ENCODE data around the gene JMJD4.

DNA sequence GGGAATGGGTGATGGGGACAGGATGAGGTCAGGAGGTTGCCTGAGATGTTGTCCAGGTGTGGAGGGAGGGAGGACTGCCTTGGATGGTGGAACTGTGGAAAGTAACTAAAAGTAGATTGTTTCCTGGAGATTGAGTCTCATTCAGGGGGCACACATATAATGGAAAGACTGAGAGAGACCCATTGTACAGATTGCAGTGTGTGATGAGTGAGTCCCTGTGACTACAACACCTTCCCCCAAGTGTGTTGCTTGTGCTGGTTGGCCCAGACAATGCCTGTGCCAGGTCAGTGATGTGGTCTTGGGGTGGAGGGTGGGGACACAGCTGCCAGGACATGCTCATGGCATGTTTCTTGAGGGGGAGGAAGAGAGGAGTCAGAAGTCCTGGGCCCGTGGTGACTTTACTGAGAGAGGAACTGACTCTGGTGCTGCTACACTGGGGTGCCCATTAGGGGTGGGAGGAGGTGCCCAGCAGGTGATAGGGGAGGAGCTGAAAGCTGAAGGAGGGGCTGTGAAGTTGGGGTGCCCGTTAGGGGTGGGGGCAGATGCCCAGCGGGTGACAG lies 5.4 kb upstream of the JMJD4 start:
- TF ChIP-seq, protein P1, sequence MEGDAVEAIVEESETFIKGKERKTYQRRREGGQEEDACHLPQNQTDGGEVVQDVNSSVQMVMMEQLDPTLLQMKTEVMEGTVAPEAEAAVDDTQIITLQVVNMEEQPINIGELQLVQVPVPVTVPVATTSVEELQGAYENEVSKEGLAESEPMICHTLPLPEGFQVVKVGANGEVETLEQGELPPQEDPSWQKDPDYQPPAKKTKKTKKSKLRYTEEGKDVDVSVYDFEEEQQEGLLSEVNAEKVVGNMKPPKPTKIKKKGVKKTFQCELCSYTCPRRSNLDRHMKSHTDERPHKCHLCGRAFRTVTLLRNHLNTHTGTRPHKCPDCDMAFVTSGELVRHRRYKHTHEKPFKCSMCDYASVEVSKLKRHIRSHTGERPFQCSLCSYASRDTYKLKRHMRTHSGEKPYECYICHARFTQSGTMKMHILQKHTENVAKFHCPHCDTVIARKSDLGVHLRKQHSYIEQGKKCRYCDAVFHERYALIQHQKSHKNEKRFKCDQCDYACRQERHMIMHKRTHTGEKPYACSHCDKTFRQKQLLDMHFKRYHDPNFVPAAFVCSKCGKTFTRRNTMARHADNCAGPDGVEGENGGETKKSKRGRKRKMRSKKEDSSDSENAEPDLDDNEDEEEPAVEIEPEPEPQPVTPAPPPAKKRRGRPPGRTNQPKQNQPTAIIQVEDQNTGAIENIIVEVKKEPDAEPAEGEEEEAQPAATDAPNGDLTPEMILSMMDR (IDR thresholded peaks at IDR 0.05) = no peak
- TF ChIP-seq POLR2A (IDR thresholded peaks at IDR 0.05) = no peak
